Endodermal cell (in vitro differentiated cells): ENCODE measurements around the gene TULP4. TPM values are rescaled to one million over a fixed set of nuclear protein-coding genes. Genes with fewer than 3 reads are reported as not detected.
A peak's percentile ranks its signal among the peaks of the same experiment; 100 is the strongest.

ENCODE experiments used
- DNase-seq: peaks from one replicate; pipeline ENCODE4 v3.0.0-alpha.2; 2017
- H3K27ac ChIP-seq: 2 replicates; pipeline ENCODE4 v1.5.1; 2013; ENCODE audit warnings: mild to moderate bottlenecking, low read depth, low read length, moderate library complexity
- H3K27me3 ChIP-seq: 2 replicates; pipeline ENCODE4 v1.6.1; 2013; ENCODE audit warnings: mild to moderate bottlenecking, low read length, moderate library complexity; ENCODE audit not compliant: insufficient read depth, control insufficient read depth, poor library complexity, severe bottlenecking
- H3K36me3 ChIP-seq: 2 replicates; pipeline ENCODE4 v1.7.0; 2013; ENCODE audit warnings: mild to moderate bottlenecking, low read length, moderate library complexity; ENCODE audit not compliant: control insufficient read depth, insufficient read depth
- H3K4me1 ChIP-seq: one replicate; pipeline ENCODE4 v1.7.0; 2013; ENCODE audit warnings: low read length; ENCODE audit not compliant: control insufficient read depth, insufficient read depth
- H3K4me3 ChIP-seq: 2 replicates; pipeline ENCODE4 v1.5.1; 2013; ENCODE audit warnings: mild to moderate bottlenecking, low read length, moderate library complexity
- H3K9ac ChIP-seq: 2 replicates; pipeline ENCODE4 v1.6.1; 2013; ENCODE audit warnings: mild to moderate bottlenecking, low read length, moderate library complexity; ENCODE audit not compliant: poor library complexity, severe bottlenecking; ENCODE audit errors: extremely low read depth
- H3K9me3 ChIP-seq: 2 replicates; pipeline ENCODE4 v1.6.1; 2013; ENCODE audit warnings: mild to moderate bottlenecking, low read length, moderate library complexity; ENCODE audit not compliant: control insufficient read depth
- H3K27ac Mint-ChIP-seq: 2 replicates; pipeline ENCODE4 v1.8.0; 2020; ENCODE audit warnings: mixed read lengths
- H3K27me3 Mint-ChIP-seq: 2 replicates; pipeline ENCODE4 v1.8.0; 2021; ENCODE audit warnings: mild to moderate bottlenecking, mixed read lengths; ENCODE audit not compliant: insufficient read depth
- H3K36me3 Mint-ChIP-seq: 2 replicates; pipeline ENCODE4 v1.8.0; 2020; ENCODE audit warnings: low read depth, mixed read lengths
- H3K4me1 Mint-ChIP-seq: 2 replicates; pipeline ENCODE4 v1.8.0; 2020; ENCODE audit warnings: mixed read lengths
- H3K4me3 Mint-ChIP-seq: 2 replicates; pipeline ENCODE4 v1.8.0; 2020; ENCODE audit warnings: mild to moderate bottlenecking, moderate library complexity, mixed read lengths
- H3K9me3 Mint-ChIP-seq: 2 replicates; pipeline ENCODE4 v1.8.0; 2020; ENCODE audit warnings: mild to moderate bottlenecking, mixed read lengths
- CTCF ChIP-seq: fragments of 200-600 bp; sonication (generic); conservative IDR thresholded peaks from 2 replicates; pipeline ENCODE4 v1.5.0; 2021; ENCODE audit warnings: antibody characterized with exemption, mild to moderate bottlenecking
- WGBS, 2 experiments: methylation state at CpG; one replicate each; pipeline versions ENCODE4 v1.1.5 to v1.1.7; 2013; ENCODE audit warnings: missing lambda C conversion rate in 2 of 2, mixed read lengths in 1 of 2; ENCODE audit not compliant: insufficient coverage in 1 of 2, insufficient read length in 1 of 2; 5-methylcytosine and 5-hydroxymethylcytosine counted together
- total RNA-seq, 2 donors: library from RNA; stranded (reverse); fragmentation: NEBNext Ultra II Directional in 1 of 2; extraction: Animal tissue kit (Norgen Biotek cat#: 25700) in 1 of 2; gene quantifications; 2 replicates in 1 of 2; 3 replicates in 1 of 2; pipeline ENCODE4 v1.2.1, GENCODE V29; 2021

TULP4 gene
- total RNA-seq, 2 donors from 2014 or later: 102 to 103 TPM

- no peak overlapping the region for H3K4me3 ChIP-seq
- H3K36me3 ChIP-seq: peaks cover 51% of the 10 kb centered on the region
- Mint-ChIP-seq H3K36me3 (peaks cover 52% of the 10 kb centered on the region), H3K27me3 (no peaks in the 10 kb centered on the region), H3K4me1 (no peaks in the 10 kb centered on the region), H3K4me3 (no peak overlapping the region), H3K27ac (no peak overlapping the region), H3K9me3 (no peaks in the 10 kb centered on the region)
- WGBS, 2 experiments: 94% methylated on average over 2 to 3 of the region's 3 CpGs
- H3K4me1 ChIP-seq: no peaks in the 10 kb centered on the region
- no peak overlapping the region for H3K9ac ChIP-seq
- TF ChIP-seq CTCF: no peak
- H3K9me3 ChIP-seq: no peaks in the 10 kb centered on the region
- DNase-seq: no peak
- no peak overlapping the region for H3K27ac ChIP-seq
- no peaks in the 10 kb centered on the region for H3K27me3 ChIP-seq
Observed at GRCh38 chr6:158492881-158493280, 180.6 kb downstream of the TULP4 start.

GRCh38 chr6:158496700-158497099, 184.4 kb downstream of the TULP4 start:
- TF ChIP-seq CTCF: peak; percentile 59
- Mint-ChIP-seq H3K9me3 (no peaks in the 10 kb centered on the region), H3K27ac (no peak overlapping the region), H3K27me3 (no peaks in the 10 kb centered on the region), H3K4me3 (no peak overlapping the region), H3K36me3 (peaks cover 67% of the 10 kb centered on the region), H3K4me1 (peaks cover 3% of the 10 kb centered on the region)
- peaks cover 76% of the 10 kb centered on the region for H3K36me3 ChIP-seq
- DNase-seq: peak; percentile 72
- 87 to 93% methylated on average over 3 of the region's 3 CpGs for WGBS, 2 experiments
- H3K9ac ChIP-seq: no peak overlapping the region
- no peaks in the 10 kb centered on the region for H3K27me3 ChIP-seq
- H3K9me3 ChIP-seq: no peaks in the 10 kb centered on the region
- no peak overlapping the region for H3K27ac ChIP-seq
- no peak overlapping the region for H3K4me3 ChIP-seq
- no peaks in the 10 kb centered on the region for H3K4me1 ChIP-seq

- TF ChIP-seq CTCF: no peak
- no peaks in the 10 kb centered on the region for H3K27me3 ChIP-seq
- Mint-ChIP-seq H3K4me3 (no peak overlapping the region), H3K27me3 (no peaks in the 10 kb centered on the region), H3K27ac (no peak overlapping the region), H3K9me3 (no peaks in the 10 kb centered on the region), H3K36me3 (peaks cover 63% of the 10 kb centered on the region), H3K4me1 (peaks cover 3% of the 10 kb centered on the region)
- no peak overlapping the region for H3K9ac ChIP-seq
- peaks cover 72% of the 10 kb centered on the region for H3K36me3 ChIP-seq
- H3K9me3 ChIP-seq: no peaks in the 10 kb centered on the region
- H3K4me1 ChIP-seq: no peaks in the 10 kb centered on the region
- WGBS, 2 experiments: 88 to 90% methylated on average over 6 of the region's 6 CpGs
- no peak for DNase-seq
- H3K27ac ChIP-seq: no peak overlapping the region
- H3K4me3 ChIP-seq: no peak overlapping the region
Observed at GRCh38 chr6:158497620-158498019, 185.4 kb downstream of the TULP4 start.
